SK-N-SH (cell line): ENCODE measurements around the gene CHMP1A. TPM values are rescaled to one million over a fixed set of nuclear protein-coding genes. Genes with fewer than 3 reads are reported as not detected.

Experiments
- CTCF ChIA-PET: fragments of 300-600, 350-600 bp; formaldehyde crosslinking; extraction: SDS; loops from one replicate; lab custom pipeline; 2021; lab: Yijun Ruan, JAX
- POLR2A ChIA-PET: fragments of 350-600 bp; sonication (Branson Sonifier 250); formaldehyde crosslinking; extraction: SDS; loops from one replicate; lab custom pipeline; 2020; ENCODE audit warnings: antibody characterized with exemption, inconsistent platforms; lab: Yijun Ruan, JAX
- DNase-seq: peaks from one replicate; pipeline ENCODE4 v3.0.0; 2012
- H2AFZ ChIP-seq: fragments of 200-600 bp; sonication (generic); 2 replicates; pipeline ENCODE4 v1.8.1; 2016; ENCODE audit warnings: antibody characterized with exemption, mild to moderate bottlenecking, low read depth
- H3F3A ChIP-seq: fragments of 200-600 bp; sonication (generic); replicated peaks from 2 replicates; pipeline ENCODE3; 2016; ENCODE audit warnings: antibody characterized with exemption, mild to moderate bottlenecking; ENCODE audit not compliant: insufficient read depth
- H3K27ac ChIP-seq, 2 experiments: fragments of 200-500 bp in 1 of 2; fragments of 200-600 bp in 1 of 2; sonication (Bioruptor generic) in 1 of 2; sonication (generic), shearing (Covaris generic) in 1 of 2; 2 replicates each; pipeline versions ENCODE4 v1.5.1 to v1.6.1; 2014 to 2016; ENCODE audit warnings: low read depth in 2 of 2, inconsistent platforms in 1 of 2, low read length in 1 of 2, mild to moderate bottlenecking in 1 of 2, mixed read lengths in 1 of 2
- H3K27me3 ChIP-seq: fragments of 200-600 bp; sonication (generic), shearing (Covaris generic); 2 replicates; pipeline ENCODE4 v1.6.1; 2016; ENCODE audit warnings: mixed run types; ENCODE audit not compliant: insufficient read depth
- H3K36me3 ChIP-seq, 2 experiments: fragments of 200-500 bp in 1 of 2; fragments of 200-600 bp in 1 of 2; sonication (Bioruptor generic) in 1 of 2; sonication (generic) in 1 of 2; replicated peaks in 1 of 2; 2 replicates each; pipeline versions ENCODE3 to v1.5.1; 2014 to 2016; ENCODE audit warnings: low read length in 1 of 2, mild to moderate bottlenecking in 1 of 2; ENCODE audit not compliant: insufficient read depth in 2 of 2, control insufficient read depth in 1 of 2
- H3K4me1 ChIP-seq, 2 experiments: fragments of 200-500 bp in 1 of 2; fragments of 200-600 bp in 1 of 2; sonication (Bioruptor generic) in 1 of 2; sonication (generic), shearing (Covaris generic) in 1 of 2; 2 replicates each; pipeline versions ENCODE4 v1.5.1 to v1.6.1; 2014 to 2016; ENCODE audit warnings: low read depth in 1 of 2, low read length in 1 of 2, mixed run types in 1 of 2; ENCODE audit not compliant: insufficient read depth in 2 of 2, control insufficient read depth in 1 of 2
- H3K4me2 ChIP-seq: fragments of 200-600 bp; sonication (generic), shearing (Covaris generic); 2 replicates; pipeline ENCODE4 v1.6.1; 2017; ENCODE audit warnings: mixed run types
- H3K4me3 ChIP-seq, 2 experiments: fragments of 200-500 bp in 1 of 2; fragments of 200-600 bp in 1 of 2; sonication (Bioruptor generic) in 1 of 2; sonication (generic), shearing (Covaris generic) in 1 of 2; 2 replicates each; pipeline versions ENCODE4 v1.5.1 to v1.8.1; 2014 to 2016; ENCODE audit warnings: low read depth in 2 of 2, inconsistent platforms in 1 of 2, low read length in 1 of 2, mild to moderate bottlenecking in 1 of 2, mixed read lengths in 1 of 2, moderate library complexity in 1 of 2
- H3K79me2 ChIP-seq: fragments of 200-600 bp; sonication (generic); 2 replicates; pipeline ENCODE4 v1.8.1; 2017; ENCODE audit warnings: mild to moderate bottlenecking; ENCODE audit not compliant: insufficient read depth
- H3K9ac ChIP-seq: fragments of 200-600 bp; sonication (generic); 2 replicates; pipeline ENCODE4 v1.6.1; 2017; ENCODE audit warnings: mixed run types
- H3K9me2 ChIP-seq: fragments of 200-600 bp; sonication (generic); 2 replicates; pipeline ENCODE4 v1.6.1; 2017; ENCODE audit warnings: mixed run types
- H3K9me3 ChIP-seq: fragments of 200-600 bp; sonication (generic); 2 replicates; pipeline ENCODE4 v1.6.1; 2017; ENCODE audit warnings: mixed run types, mild to moderate bottlenecking, moderate library complexity
- H4K20me1 ChIP-seq: fragments of 200-600 bp; sonication (generic); 2 replicates; pipeline ENCODE4 v1.6.1; 2017; ENCODE audit warnings: mild to moderate bottlenecking, mixed run types; ENCODE audit not compliant: insufficient read depth
- CHD2 ChIP-seq: fragments of 150-350 bp; IDR thresholded peaks from 2 replicates; pipeline ENCODE4 v1.6.1; 2018; ENCODE audit warnings: low read length; ENCODE audit not compliant: partially characterized antibody
- CTCF ChIP-seq: fragments of 200-600 bp; sonication (generic); IDR thresholded peaks from 2 replicates; pipeline ENCODE4 v1.6.1; 2017; ENCODE audit warnings: antibody characterized with exemption, mild to moderate bottlenecking, moderate library complexity
- FOSL2 ChIP-seq: IDR thresholded peaks from 2 replicates; pipeline ENCODE4 v1.4.0; 2012; ENCODE audit warnings: low read depth, mild to moderate bottlenecking, moderate library complexity, borderline replicate concordance
- FOXJ3 ChIP-seq: sonication (generic); formaldehyde crosslinking; IDR thresholded peaks from 2 replicates; pipeline ENCODE4 v1.5.1; 2020; ENCODE audit warnings: mild to moderate bottlenecking, missing genetic modification reagents
- FOXM1 ChIP-seq: IDR thresholded peaks from 2 replicates; pipeline ENCODE4 v1.4.0; 2012; ENCODE audit warnings: low read depth, mild to moderate bottlenecking
- GATA2 ChIP-seq: sonication (generic); formaldehyde crosslinking; IDR thresholded peaks from 2 replicates; pipeline ENCODE4 v1.5.0; 2020; ENCODE audit warnings: mild to moderate bottlenecking, missing genetic modification reagents
- NFIC ChIP-seq: IDR thresholded peaks from 2 replicates; pipeline ENCODE4 v1.4.0; 2012; ENCODE audit warnings: borderline replicate concordance
- PBX3 ChIP-seq: IDR thresholded peaks from 2 replicates; pipeline ENCODE4; 2012
- RCOR1 ChIP-seq: fragments of 150-350 bp; IDR thresholded peaks from 2 replicates; pipeline ENCODE4 v1.6.1; 2017; ENCODE audit warnings: antibody characterized with exemption, low read length
- REST ChIP-seq: IDR thresholded peaks from 2 replicates; pipeline ENCODE4 v1.6.1; 2012; ENCODE audit warnings: mild to moderate bottlenecking, low read depth, low read length, moderate library complexity
- SIN3A ChIP-seq: IDR thresholded peaks from 2 replicates; pipeline ENCODE4 v1.6.1; 2012; ENCODE audit warnings: low read depth, mild to moderate bottlenecking, low read length, moderate library complexity, borderline replicate concordance
- SMC3 ChIP-seq: IDR thresholded peaks from 2 replicates; pipeline ENCODE4 v1.6.1; 2012; ENCODE audit warnings: low read depth, low read length, improper control_type of control experiment
- TAF1 ChIP-seq: IDR thresholded peaks from 2 replicates; pipeline ENCODE4 v1.6.1; 2012; ENCODE audit warnings: low read depth, mild to moderate bottlenecking, low read length, moderate library complexity, borderline replicate concordance
- TEAD4 ChIP-seq: IDR thresholded peaks from 2 replicates; pipeline ENCODE4 v1.4.0; 2012; ENCODE audit warnings: mild to moderate bottlenecking, borderline replicate concordance; ENCODE audit not compliant: insufficient read depth
- USF1 ChIP-seq: IDR thresholded peaks from 2 replicates; pipeline ENCODE4 v1.4.0; 2012; ENCODE audit warnings: low read depth, borderline replicate concordance
- USF2 ChIP-seq: fragments of 150-350 bp; IDR thresholded peaks from 2 replicates; pipeline ENCODE4 v1.6.1; 2017; ENCODE audit warnings: antibody characterized with exemption, low read length, low read depth, borderline replicate concordance
- WGBS: methylation state at CpG from one replicate; pipeline ENCODE4 v1.1.6; 2017; ENCODE audit warnings: low lambda C conversion rate; 5-methylcytosine and 5-hydroxymethylcytosine counted together
- polyA plus RNA-seq, 3 experiments: library from polyadenylated mRNA; depleted of rRNA; stranded (reverse); fragments of >200 nt; gene quantifications; 2 replicates each; pipeline ENCODE4 v1.2.3, GENCODE V29; 2012

The CHMP1A gene
- polyA plus RNA-seq, 1 of the 3 experiments (the other 2 are of a cell fraction), result 138 TPM

GRCh38 chr16:89643769-89644300 lies 13.7 kb downstream of the CHMP1A start (continued):
- no peak for TF ChIP-seq USF2
- no peak for TF ChIP-seq RCOR1
- TF ChIP-seq SMC3, result no peak
- no peak for TF ChIP-seq CTCF
- no peak for TF ChIP-seq SIN3A
- no peak for TF ChIP-seq FOSL2
- TF ChIP-seq FOXJ3 (CRISPR knock-in tag), result no peak
- TF ChIP-seq PBX3, result no peak
- TF ChIP-seq REST, result no peak

- Histone ChIP-seq H3K4me2 (no peak overlapping the region), H3K27ac (no peak overlapping the region)
- TF ChIP-seq CTCF (no peak), NFIC (no peak), TEAD4 (no peak), FOXM1 (no peak), USF2 (no peak), GATA2 (CRISPR knock-in tag) (no peak), FOXJ3 (CRISPR knock-in tag) (no peak), USF1 (no peak), TAF1 (no peak), CHD2 (no peak)
- TF ChIP-seq, all 33 proteins: peak for 0
- CTCF ChIA-PET, result interaction anchor here (0.7 to 4.0 kb wide), 10 partner anchors 9 to 325 kb away, joined by 3 to 44 read pairs (median 7); partner anchors contain the start of gene DPEP1
- POLR2A ChIA-PET, result interaction anchor here (0.6 to 1.3 kb wide), 3 partner anchors 15 to 44 kb away, joined by 3 read pairs; partner anchors contain the start of genes CDK10, CHMP1A and SPATA33
- Histone ChIP-seq H3K4me3 (no peak overlapping the region), H2AFZ (no peak overlapping the region), H3K79me2 (no peaks in the 10 kb centered on the region), H3F3A (peaks cover 6% of the 10 kb centered on the region), H4K20me1 (no peaks in the 10 kb centered on the region), H3K27me3 (no peaks in the 10 kb centered on the region), H3K9me3 (no peaks in the 10 kb centered on the region), H3K9ac (no peak overlapping the region), H3K9me2 (no peaks in the 10 kb centered on the region), H3K36me3 (peaks cover 0 to 31% of the 10 kb centered on the region in 2 experiments), H3K4me1 (peaks cover 0 to 5% of the 10 kb centered on the region in 2 experiments; a peak in 1 of 4 replicates)
- 56% methylated on average over 10 of the region's 13 CpGs for WGBS
- no peak for DNase-seq
Observed at GRCh38 chr16:89642574-89642973, 14.9 kb downstream of the CHMP1A start.
